GM18951 (cell line): ENCODE measurements around the gene C9orf153.
"Not testable (repeated sequence)": the region's sequence is repeated elsewhere in the genome, so short reads cannot be mapped to it uniquely, and the experiment has no call there.

Source experiments
- POLR2A ChIP-seq: IDR thresholded peaks from 4 replicates; pipeline ENCODE4 v1.6.1; 2011; ENCODE audit warnings: mild to moderate bottlenecking; ENCODE audit not compliant: insufficient read length, insufficient read depth; ENCODE audit errors: extremely low read depth
- in situ Hi-C: fragments of 300-500 bp; cut with MboI; formaldehyde crosslinking; loops from one replicate; pipeline ENCODE4 v1.12.0; 2022; ENCODE audit warnings: low sequenced_read_pairs, mixed read lengths, inconsistent platforms; ENCODE audit not compliant: unreplicated experiment

Gene C9orf153

DNA sequence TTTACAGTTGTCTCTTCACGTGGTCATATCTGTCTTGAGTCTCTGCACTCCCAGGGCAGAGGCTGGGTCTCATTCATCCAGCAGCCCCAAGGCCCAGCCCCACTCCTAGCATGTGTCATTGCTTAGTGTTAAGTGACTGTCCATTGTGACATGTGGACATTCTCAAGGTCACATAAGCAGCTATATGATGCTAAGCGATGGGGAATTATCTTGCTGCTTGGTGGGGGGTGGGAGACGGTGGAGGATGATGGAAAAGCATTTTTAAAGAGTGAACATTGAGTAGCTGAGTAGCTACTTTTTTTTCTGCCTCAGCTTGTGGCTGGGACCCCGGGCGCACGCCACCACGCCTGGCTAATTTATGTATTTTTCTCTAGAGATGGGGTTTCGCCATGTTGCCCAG is at the start of gene C9orf153:
Gene C9orf153 (minus strand): TSS at position 101 of the 400 bp plus-strand sequence. CDS start 30,054 bp downstream, outside the sequence.
- no peak for TF ChIP-seq POLR2A
- in situ Hi-C loops: no loop called here

DNA sequence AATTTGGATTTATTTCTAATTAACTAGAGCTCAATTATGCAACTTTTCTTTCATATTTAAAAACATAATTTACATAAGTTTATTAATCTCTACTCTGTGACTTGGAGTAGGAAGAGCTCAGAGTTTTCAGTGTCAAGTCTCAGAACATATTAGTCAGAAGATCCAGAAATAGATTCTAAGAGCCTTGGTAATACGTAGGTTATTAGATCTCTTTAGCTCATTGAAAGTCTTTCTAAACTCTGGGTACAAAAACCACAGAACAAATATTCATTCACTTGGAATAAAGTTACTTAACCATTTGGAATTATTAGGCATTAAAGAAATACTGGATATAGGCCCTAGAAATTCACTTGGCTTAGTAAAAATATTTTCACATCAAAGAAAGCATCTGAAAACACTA is 49.2 kb upstream of the C9orf153 start:
- no peak for TF ChIP-seq POLR2A
- in situ Hi-C loops: no loop called here

DNA sequence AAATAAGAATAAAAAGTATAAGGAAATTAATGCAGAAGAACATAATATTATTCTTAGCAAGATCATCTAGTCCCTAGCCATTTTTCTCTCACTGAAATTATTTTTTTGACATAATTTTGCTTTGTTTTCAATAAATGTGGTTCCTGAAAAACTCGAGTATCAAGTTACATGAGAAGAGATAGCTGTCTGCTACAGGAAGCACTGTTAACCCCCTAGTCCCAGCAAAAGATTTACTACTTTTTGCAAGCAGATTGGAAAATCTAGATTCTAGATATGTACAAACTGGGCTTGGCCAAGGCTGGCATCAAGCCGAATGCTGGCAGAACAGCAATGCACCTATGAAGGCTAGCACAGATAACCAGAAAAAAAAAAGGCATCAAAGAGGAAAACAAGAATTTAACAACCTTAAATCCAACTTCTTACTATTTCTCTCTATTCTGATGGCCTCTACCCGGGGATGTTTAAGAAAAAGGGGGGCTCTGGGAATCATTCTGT is 44.8 kb upstream of the C9orf153 start:
- TF ChIP-seq POLR2A: no peak
- in situ Hi-C loops: no loop called here

DNA sequence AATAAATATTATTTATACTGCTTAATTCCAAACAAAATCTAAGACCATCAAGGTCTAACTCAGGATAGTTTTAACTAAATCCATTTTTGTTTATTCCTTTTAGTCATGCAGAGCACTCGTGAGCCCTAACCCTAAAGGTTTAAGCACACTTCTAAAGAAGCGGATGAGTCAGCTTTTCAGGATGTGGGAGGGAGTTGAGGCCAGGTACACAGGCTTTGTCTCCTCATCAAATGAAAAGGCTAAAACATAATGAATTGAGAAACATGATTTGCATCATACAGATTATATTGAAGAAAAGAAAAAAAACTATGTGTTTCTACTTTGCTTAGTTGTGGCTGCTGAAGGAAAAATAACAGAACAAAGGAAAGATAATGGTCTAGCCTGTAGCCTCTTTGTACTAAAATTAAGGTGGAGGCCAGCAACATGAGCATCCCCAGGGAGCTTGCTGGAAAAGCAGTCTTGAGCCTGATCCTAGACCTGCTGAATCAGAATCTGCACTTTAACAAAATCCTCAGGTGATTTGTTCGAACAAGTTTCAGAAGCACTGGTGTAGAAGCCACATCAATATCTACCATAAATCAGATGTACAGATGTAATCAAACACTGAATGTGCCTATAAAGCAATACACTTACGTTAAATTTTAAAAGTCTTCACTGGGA is 44.0 kb upstream of the C9orf153 start:
- TF ChIP-seq POLR2A: no peak
- in situ Hi-C loops: no loop called here

DNA sequence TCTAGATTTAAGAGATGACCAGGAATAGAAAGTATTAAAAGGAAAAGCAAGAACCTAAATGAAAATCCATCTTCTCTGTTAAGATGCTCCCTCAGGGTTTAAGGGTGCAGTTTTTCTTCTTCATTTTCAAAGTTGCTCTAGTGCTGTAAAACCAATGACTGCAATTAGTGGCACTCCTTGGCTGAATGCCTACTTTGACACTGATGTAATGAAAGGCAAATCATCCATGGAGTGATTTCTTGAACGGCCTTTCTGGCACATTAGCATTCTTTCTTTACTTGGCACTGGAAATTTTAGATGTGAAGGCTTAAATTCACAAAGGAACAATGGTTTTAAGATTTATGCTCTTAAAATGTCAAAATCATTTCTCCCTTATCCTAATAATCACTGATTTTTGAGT is 42.2 kb upstream of the C9orf153 start:
- TF ChIP-seq POLR2A: no peak
- in situ Hi-C loops: no loop called here

DNA sequence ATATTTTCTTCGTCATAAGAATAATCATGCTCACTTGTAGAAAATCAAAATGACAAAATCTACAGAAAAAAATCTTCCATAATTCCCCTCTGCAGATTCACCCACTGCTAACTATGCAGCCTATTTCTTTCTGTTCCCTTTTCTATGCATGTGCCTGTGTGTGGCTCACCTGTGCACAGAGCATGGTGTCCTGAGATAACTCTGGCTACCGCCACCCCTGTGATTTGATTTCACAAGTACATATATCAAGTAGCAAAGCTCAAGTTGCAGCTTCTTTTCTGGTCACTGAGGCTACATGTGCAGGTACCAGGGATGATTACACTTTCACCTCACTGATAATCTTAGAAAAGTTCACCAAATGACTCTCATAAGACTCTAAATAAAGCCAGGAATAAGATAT is 41.2 kb upstream of the C9orf153 start:
- no peak for TF ChIP-seq POLR2A
- in situ Hi-C loops: no loop called here

DNA sequence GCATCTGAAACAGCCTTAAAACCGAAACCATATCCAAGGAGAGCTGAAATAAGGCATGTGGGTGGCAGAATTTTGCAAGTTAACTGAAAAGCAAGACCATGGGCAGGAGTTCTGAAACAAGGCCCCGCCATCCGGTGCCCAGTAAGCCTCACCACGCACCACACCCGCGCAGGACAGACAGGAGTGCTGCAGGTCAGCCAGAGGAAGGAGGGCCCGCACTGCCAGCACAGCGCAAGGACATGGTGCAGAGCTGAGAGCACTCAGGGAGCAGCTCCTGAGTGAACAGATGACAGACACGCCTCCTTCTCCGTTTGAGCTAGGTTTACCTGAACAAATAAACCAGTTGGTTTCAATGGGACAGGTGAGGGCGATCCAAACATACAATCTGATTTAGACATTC is 39.4 kb upstream of the C9orf153 start:
- TF ChIP-seq POLR2A: no peak
- in situ Hi-C loops: no loop called here

DNA sequence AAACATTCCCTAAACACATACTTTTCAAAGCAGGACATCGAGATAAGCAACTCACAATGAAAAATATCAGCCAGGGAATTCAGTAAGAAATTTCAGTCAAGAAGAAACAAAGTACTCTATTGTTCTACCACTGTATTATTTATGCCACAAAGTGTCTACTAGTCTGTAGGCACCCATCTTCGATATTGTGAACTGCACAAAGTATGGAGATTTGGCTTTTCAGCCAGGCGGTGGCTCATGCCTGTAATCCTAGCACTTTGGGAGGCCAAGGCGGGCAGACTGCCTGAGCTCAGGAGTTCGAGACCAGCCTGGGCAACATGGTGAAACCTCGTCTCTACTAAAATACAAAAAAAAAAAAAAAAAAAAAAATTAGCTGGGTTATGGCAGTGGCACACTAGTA is 30.9 kb upstream of the C9orf153 start:
- in situ Hi-C loops: not testable (repeated sequence)

DNA sequence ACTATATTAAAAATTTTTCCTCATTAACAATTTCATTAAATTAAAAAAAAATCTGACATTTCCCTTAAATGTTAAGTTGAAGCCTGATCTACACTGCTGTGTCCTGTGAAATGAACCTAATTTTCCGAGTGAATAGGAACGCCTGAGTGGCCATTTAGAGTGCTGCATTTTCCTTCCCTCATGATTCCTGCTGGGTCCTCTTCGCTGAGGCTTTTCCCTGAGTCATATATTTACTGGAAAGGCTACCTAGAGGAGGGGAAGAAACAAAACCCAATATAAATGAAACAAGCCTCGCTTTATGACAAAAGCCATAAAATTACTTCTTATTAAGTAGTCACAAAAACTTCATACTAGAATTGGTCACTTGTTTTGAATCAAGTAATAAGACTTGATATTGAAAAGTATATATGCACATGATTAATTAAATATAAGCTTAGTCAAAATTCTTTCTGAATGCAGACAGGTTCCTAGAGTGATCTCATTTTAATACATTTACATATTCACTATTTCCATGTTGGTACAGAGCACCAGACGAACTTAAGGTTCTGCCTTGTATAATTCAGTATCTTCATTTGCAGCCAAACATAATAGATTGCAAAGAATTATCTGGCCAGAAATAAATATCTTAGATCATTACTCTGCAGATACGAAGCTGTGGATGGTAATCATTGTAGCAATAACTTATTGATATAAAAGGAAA is 29.2 kb upstream of the C9orf153 start:
- in situ Hi-C loops: no loop called here
- TF ChIP-seq POLR2A: no peak

DNA sequence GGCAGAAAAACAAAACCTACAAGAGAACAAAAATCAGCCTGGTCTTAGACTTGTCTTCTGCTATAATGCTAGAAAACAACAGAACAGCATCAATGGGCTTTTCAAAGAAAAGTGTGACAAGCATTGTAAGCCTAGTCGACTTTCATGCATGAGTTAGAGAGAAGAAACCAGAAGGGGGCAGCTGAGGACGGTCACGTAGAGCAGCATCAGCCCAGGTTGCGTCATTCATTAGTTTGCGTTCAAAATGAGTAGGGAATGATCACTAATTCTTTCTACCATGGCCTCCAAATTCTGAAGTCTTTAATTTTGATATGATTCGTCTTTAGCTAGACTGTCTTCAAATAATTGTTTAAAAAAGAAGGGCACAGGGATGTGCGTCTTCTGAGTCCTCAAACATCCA is 27.6 kb upstream of the C9orf153 start:
- in situ Hi-C loops: no loop called here
- TF ChIP-seq POLR2A: no peak

DNA sequence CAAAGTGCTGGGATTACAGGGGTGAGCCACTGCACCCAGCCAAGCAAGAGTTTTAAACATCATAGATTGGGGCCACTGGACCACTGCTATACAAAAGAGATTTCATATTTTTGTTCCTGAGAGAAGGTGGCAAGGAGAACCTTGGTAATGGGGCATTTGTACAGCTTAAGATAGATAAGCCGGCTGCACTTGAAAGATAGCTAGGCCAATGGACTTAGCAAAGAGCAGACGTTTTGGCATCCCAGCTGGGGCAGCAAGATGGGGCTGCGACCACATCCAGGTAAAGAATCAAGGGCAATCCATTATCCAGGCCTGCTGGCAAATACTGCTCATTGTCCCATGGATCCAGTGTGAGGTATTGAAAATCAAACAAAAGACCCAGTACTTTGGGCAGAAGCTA is 26.8 kb upstream of the C9orf153 start:
- no peak for TF ChIP-seq POLR2A
- in situ Hi-C loops: no loop called here

DNA sequence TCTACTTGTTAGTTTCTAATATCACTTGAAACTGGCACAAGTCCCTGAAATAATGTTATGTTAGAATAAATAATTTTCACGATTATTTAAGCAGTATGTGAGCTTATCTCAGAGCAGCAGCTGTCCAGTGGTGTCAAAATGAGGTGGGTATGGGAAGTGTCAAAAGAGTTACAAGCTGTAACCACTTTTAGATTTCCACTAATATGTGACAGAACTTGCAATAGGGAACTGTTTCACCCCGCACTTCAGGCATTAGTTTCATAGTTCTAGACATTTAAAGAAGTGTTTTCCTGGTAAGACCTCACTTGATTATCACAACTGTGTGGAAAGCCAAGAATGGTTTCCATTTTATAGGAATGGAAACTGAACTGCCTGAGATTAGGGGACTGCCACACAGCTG is 25.8 kb upstream of the C9orf153 start:
- in situ Hi-C loops: no loop called here
- TF ChIP-seq POLR2A: no peak

DNA sequence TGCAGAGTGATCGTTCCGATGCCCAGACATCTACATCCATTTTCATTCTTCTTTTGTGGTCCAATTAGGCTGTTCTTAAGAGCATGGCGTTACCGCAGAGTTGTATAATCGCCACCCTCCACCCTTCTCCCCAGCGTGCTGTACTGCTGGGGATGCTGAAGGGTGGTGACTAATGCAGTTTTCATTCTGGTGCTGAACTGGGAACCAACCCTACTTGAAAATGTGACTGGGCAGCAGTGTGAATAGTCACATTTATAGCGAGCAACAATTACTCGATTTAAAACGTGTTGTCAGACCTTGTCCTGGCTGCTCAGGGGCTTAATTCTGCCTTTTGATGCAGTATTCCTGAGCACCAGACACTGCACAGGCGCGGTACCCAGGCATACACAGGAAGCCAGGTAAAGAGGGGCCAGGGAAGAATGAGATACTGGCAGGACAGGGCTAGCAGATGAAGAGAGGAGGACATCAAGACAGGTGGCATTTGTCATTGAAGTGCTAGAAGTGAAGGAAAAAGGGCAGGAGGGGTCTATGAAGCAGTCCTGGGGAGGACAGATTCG is 23.6 kb upstream of the C9orf153 start:
- no peak for TF ChIP-seq POLR2A
- in situ Hi-C loops: no loop called here
